GM19023 (cell line): Measurements from ENCODE around the gene NAIF1.
"Not testable (repeated sequence)": the region's sequence is repeated elsewhere in the genome, so short reads cannot be mapped to it uniquely, and the experiment has no call there.

Source experiments
- ATAC-seq: cut with Tn5 transposase; IDR thresholded peaks from one replicate; pipeline ENCODE4 v1.9.1; 2021; ENCODE audit warnings: mild to moderate bottlenecking, moderate library complexity; ENCODE audit not compliant: unreplicated experiment

Gene NAIF1

GRCh38 chr9:128066713-128067644 is at the start of gene NAIF1:
Gene NAIF1 (minus strand): TSS chr9:128067320. CDS start chr9:128067101, 219 bp downstream.
- ATAC-seq: peak; percentile 66

- no peak for ATAC-seq
Measured at GRCh38 chr9:128116104-128117083, 49.3 kb upstream of the NAIF1 start.

DNA sequence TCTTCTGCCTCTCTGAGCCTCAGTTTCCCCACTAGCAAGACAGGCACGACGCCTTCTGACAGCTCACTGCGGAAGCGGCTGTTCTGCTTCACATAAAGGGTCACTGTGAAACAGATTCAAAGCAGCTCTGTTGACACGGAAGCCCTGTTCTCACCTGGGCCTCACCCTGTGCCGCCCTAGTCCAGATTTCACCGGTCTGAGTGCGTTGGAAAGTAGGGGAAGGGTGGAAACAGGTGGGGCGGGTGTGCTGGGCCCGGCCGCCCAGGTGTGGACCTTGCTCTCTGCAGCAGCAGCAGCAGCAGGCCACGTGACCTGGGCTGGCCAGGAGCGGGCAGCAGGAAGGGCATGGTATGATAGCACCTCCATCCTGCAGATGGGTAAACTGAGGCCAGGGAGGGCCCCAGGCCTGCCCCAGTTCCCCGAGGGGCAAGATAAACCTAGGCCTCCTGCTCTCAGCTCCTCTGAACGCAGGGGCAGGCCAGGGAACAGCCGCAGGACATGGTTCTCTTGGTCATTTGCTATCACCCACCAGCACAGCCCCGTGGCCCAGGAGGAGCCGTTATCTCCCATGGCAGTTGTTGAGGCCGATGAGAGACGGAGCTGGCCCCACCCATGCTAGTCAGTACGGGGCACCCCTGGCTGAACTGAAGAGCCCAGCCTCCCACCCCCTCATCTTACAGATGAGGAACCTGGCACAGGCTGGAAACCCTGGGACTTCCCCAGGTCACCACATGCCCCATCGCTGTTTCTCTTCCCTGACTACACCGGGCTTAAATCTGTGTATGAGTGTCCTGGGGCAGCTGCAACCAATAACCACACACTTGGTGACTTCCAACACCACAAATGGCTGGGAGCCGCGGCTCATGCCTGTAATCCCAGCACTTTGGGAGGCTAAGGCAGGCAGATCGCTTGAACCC is 48.3 kb upstream of the NAIF1 start:
- ATAC-seq: no peak

DNA sequence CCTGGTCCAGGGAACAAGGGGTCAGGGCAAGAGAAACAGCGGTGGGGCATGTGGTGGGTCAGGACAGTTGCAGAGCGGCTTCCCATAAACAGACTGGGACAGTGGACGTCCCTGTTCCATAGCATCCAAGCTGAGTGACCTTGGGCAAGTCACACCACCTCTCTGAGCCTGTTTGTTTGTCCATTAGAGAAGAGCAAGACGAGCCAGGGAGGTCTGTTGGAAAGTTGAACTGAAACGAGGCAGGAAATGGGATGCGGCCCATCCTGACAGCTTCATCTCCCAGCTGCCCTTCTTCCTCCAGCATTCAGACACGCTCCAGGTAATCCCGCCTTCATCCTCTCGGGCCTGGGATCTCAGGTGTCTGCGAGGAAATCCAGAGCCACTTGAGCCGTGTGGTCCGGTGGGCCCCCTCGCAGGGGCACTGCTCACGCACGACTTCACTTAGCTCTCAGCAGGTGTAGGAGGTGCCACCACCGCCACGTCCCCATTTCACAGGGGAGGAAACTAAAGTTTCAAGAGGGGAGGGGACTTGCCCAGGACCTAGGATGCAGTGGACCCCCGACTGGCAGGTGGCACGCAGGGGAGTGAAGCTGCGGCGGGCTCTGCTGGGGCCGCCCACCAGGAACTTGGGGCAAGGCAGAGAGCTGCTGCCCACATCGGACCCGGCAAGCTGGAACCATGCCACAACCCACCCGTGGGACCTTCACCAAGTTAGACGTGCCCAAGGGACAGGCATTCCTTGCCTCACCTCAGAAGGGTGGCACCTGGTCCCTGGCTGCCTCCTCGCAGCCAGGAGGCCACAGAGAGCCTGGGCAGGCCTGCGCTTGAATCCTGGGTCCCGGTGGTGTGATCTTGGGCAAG is 47.4 kb upstream of the NAIF1 start:
- ATAC-seq: no peak

DNA sequence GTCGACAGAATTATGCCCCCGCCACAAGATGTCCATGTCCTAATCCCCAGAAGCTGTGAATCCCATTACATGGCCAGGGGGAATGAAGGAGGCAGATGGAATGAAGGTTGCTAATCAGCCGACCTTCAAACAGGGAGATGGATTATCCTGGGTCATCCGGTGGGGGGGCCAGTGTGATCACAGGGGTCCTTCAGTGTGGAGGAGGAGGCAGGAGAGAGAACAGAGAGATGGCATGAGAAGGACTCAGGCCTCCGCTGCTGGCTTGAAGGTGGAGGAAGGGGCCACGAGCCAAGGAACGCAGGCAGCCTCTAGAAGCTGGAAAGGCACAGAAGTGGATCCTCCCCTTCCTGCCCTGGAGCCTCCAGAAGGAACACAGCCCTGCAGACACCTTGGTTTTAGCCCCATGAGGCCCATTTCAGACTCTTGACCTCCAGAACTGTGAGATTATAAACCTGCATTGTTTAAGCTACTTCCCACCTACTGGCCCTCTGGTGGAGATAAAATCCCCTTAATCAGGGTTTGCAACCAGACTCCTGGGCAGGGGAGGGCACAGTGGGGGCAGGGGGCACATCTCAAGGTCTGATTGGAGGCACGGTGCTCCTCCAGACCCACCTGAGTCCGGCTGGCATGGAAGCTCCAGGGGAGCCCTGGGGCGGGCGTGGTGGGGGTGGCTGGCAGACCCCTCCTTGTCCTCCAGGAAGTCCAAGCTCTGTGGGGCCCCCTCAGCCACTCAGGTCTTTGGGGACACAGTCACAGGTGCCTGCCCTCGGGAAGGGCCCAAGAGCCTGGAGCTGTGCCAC is 46.6 kb upstream of the NAIF1 start:
- ATAC-seq: no peak

- not testable (repeated sequence) for ATAC-seq
Measured at GRCh38 chr9:128111726-128112125, 44.6 kb upstream of the NAIF1 start.

DNA sequence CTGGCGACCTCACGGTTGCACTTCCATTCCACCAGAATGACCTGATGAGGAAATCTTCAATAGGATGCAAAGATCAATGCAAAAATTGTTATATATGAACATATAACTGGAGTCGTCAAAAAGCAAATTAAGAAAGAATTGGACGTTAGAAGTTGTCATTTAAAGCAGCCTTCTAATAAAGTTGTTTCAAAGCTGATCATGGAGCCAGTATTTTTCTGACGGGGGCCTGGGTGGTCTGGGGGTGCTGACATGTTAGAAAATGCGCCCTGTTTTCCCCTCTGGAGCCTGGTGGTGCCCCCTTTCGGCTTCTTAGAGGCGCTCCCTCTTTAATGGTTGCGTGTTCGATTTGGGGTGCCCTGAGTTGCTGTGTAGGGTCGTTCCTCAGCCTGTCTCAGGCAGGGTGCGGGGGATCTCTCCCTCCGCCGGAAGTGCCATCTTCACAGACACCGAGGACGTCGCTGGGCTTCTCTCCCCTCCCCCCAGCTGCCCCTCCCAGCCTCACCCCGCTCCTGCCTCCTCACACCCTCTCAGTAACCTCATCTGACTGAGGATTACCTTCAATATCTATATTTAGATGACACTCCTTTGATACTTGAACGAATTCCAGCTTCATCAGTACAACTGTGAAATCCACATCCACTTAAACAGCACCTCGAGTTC is 42.1 kb upstream of the NAIF1 start:
- ATAC-seq: no peak

DNA sequence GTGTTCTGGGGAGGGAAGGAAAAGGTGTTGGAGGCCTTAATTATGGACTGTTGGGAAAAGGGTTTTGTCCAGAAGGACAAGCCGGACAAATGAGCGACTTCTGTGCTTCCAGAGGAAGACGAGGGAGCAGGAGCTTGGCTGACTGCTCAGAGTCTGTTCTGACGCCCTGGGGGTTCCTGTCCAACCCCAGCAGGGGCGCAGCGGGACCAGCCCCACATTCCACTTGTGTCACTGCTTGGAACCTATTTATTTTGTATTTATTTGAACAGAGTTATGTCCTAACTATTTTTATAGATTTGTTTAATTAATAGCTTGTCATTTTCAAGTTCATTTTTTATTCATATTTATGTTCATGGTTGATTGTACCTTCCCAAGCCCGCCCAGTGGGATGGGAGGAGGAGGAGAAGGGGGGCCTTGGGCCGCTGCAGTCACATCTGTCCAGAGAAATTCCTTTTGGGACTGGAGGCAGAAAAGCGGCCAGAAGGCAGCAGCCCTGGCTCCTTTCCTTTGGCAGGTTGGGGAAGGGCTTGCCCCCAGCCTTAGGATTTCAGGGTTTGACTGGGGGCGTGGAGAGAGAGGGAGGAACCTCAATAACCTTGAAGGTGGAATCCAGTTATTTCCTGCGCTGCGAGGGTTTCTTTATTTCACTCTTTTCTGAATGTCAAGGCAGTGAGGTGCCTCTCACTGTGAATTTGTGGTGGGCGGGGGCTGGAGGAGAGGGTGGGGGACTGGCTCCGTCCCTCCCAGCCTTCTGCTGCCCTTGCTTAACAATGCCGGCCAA is 41.3 kb upstream of the NAIF1 start:
- no peak for ATAC-seq

DNA sequence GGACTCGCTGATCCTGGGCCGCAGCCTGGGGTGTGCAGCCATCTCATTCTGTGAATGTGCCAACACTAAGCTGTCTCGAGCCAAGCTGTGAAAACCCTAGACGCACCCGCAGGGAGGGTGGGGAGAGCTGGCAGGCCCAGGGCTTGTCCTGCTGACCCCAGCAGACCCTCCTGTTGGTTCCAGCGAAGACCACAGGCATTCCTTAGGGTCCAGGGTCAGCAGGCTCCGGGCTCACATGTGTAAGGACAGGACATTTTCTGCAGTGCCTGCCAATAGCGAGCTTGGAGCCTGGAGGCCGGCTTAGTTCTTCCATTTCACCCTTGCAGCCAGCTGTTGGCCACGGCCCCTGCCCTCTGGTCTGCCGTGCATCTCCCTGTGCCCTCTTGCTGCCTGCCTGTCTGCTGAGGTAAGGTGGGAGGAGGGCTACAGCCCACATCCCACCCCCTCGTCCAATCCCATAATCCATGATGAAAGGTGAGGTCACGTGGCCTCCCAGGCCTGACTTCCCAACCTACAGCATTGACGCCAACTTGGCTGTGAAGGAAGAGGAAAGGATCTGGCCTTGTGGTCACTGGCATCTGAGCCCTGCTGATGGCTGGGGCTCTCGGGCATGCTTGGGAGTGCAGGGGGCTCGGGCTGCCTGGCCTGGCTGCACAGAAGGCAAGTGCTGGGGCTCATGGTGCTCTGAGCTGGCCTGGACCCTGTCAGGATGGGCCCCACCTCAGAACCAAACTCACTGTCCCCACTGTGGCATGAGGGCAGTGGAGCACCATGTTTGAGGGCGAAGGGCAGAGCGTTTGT is 40.5 kb upstream of the NAIF1 start:
- no peak for ATAC-seq

- ATAC-seq: no peak
Measured at GRCh38 chr9:128106940-128107467, 39.9 kb upstream of the NAIF1 start.

- ATAC-seq: no peak
Measured at GRCh38 chr9:128106181-128106939, 39.2 kb upstream of the NAIF1 start.

DNA sequence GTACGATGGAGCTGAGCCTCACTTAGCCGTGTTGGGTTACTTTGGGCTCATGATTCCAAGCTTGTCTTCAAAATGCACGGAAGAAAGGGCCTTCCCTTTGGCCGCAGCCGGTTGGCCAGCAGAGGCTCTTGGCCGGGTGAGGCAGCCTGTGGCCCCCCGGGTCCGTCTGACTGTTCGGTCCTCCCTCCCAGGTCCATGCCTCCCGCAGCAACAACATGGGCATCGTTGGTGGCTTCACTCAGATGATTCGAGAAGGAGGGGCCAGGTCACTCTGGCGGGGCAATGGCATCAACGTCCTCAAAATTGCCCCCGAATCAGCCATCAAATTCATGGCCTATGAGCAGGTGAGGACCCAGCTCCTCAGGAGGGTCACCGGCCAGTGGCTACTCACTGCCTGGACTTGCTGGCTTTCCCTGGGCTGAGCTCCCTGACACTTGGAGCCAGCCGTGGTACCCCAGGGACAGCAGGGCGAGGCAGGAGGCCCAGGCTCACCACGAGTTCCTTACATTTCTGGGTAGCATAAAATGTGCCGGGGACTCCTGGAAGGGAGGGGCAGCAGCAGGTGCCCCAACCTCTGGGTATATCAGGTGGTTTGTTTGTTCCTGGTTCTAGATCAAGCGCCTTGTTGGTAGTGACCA is 38.5 kb upstream of the NAIF1 start:
- no peak for ATAC-seq

DNA sequence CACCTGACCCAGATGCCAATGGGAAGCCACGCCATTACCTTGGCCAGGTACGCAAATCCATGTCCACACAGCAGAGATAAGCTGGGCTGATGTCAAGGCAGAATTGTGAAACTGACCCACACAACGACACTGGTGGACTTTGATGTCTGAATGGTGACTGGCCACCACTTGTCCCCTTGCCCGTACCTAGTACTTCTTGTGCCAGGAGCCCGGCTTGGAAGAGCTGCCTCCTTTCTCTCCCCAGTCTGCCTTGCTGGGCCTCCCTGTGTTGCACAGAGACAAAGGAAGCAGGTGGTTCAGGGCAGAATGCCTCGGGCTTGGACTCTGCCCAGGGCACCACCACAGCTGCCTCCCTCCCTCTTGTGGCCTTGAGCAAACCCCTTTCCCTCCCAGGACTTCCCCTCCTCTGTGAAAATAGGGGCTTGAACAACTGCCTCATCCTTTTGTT is 37.1 kb upstream of the NAIF1 start:
- no peak for ATAC-seq

GRCh38 chr9:128103589-128103962 is 36.5 kb upstream of the NAIF1 start:
- ATAC-seq: no peak
